WI38 (cell line): Measurements from ENCODE around the gene GAS2.

Experiments
- H3K4me3 ChIP-seq: 2 replicates; pipeline ENCODE4 v1.5.1; 2011; ENCODE audit warnings: low read depth, mild to moderate bottlenecking, control low read depth, low read length
- TF ChIP-seq, protein P1 (sequence below): IDR thresholded peaks from 2 replicates; pipeline ENCODE4 v1.5.1; 2012; ENCODE audit warnings: low read depth, mild to moderate bottlenecking, control low read depth, low read length

The GAS2 gene

DNA sequence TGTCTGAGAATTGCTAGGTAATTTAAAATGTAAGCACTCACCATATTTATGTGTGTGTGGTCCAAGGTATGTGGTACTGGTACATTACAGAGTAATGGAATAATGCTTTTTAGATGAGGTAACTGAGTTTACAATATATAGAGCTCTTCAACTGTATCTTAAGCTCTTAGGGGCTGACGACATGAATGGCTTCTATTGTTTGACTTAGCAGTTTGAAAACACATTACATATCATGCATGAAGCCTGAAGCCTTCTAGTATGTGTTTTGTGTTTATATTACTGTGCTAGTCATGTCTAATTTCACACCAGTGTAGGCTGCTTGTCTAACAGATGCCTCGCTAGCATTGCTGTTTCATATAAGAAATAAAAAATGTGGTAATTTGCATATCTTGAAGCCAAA lies 37.2 kb downstream of the GAS2 start:
- H3K4me3 ChIP-seq: no peak overlapping the region
- TF ChIP-seq, protein P1, sequence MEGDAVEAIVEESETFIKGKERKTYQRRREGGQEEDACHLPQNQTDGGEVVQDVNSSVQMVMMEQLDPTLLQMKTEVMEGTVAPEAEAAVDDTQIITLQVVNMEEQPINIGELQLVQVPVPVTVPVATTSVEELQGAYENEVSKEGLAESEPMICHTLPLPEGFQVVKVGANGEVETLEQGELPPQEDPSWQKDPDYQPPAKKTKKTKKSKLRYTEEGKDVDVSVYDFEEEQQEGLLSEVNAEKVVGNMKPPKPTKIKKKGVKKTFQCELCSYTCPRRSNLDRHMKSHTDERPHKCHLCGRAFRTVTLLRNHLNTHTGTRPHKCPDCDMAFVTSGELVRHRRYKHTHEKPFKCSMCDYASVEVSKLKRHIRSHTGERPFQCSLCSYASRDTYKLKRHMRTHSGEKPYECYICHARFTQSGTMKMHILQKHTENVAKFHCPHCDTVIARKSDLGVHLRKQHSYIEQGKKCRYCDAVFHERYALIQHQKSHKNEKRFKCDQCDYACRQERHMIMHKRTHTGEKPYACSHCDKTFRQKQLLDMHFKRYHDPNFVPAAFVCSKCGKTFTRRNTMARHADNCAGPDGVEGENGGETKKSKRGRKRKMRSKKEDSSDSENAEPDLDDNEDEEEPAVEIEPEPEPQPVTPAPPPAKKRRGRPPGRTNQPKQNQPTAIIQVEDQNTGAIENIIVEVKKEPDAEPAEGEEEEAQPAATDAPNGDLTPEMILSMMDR: no peak

- H3K4me3 ChIP-seq: no peak overlapping the region
- TF ChIP-seq, protein P1: no peak
These were observed 40.9 kb downstream of the GAS2 start for GRCh38 chr11:22707119-22707899.

GRCh38 chr11:22711071-22711770 lies 44.8 kb downstream of the GAS2 start:
- no peak overlapping the region for H3K4me3 ChIP-seq
- TF ChIP-seq, protein P1: no peak

GRCh38 chr11:22711880-22712279 lies 45.5 kb downstream of the GAS2 start:
- TF ChIP-seq, protein P1: no peak
- no peak overlapping the region for H3K4me3 ChIP-seq

- TF ChIP-seq, protein P1: no peak
These were observed 46.9 kb downstream of the GAS2 start for GRCh38 chr11:22713336-22713735.

GRCh38 chr11:22715971-22716370 lies 49.6 kb downstream of the GAS2 start:
- TF ChIP-seq, protein P1: no peak
- no peak overlapping the region for H3K4me3 ChIP-seq

More at GRCh38 chr11:22713336-22713735, 46.9 kb downstream of the GAS2 start:
- no peak overlapping the region for H3K4me3 ChIP-seq

- TF ChIP-seq, protein P1: no peak
- no peak overlapping the region for H3K4me3 ChIP-seq
These were observed 54.0 kb downstream of the GAS2 start for GRCh38 chr11:22720457-22720856.
